ENCODE measurements around the gene SORBS1.
"Not testable (repeated sequence)": the region's sequence is repeated elsewhere in the genome, so short reads cannot be mapped to it uniquely, and the experiment has no call there.

Gene SORBS1

GRCh38 chr10:95469676-95470075 is 91.5 kb downstream of the SORBS1 start:
- Histone ChIP-seq H3K9me3 (ENCODE audit: control insufficient read depth, insufficient read depth, low read length) (no peaks in the 10 kb centered on the region), H3K4me1 (ENCODE audit: insufficient read depth, low read length) (peaks cover 35% of the 10 kb centered on the region), H3K9ac (ENCODE audit: low read depth, low read length) (no peak overlapping the region), H3K36me3 (ENCODE audit: insufficient read depth, low read length) (no peaks in the 10 kb centered on the region)

DNA sequence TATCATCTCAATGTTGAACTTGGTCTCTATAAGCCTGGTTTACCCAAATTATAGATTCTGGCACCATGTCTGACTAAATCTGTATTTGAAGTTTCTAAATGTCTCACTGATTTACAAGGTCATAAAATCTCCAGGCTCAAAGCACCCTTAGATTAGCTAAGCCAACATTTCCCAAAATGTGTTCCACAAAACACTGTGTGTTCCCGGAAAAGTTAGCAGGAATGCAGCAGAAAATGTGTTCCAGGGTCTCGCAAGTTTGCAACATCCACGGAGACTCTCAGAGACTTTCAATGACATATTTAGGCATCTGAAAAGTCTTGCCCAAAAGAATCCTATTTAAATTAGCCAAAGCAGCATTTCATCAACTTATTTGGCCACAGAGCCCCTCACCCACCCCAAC is 91.9 kb downstream of the SORBS1 start:
- Histone ChIP-seq H3K36me3 (ENCODE audit: insufficient read depth, low read length) (no peaks in the 10 kb centered on the region), H3K9me3 (ENCODE audit: control insufficient read depth, insufficient read depth, low read length) (no peaks in the 10 kb centered on the region), H3K4me1 (ENCODE audit: insufficient read depth, low read length) (peaks cover 30% of the 10 kb centered on the region), H3K9ac (ENCODE audit: low read depth, low read length) (no peak overlapping the region)

GRCh38 chr10:95467642-95468041 is 93.5 kb downstream of the SORBS1 start:
- H3K9ac ChIP-seq (ENCODE audit: low read depth, low read length); H3K9me3 ChIP-seq (ENCODE audit: control insufficient read depth, insufficient read depth, low read length); H3K36me3 ChIP-seq (ENCODE audit: insufficient read depth, low read length): not testable (repeated sequence)
- peaks cover 32% of the 10 kb centered on the region for H3K4me1 ChIP-seq (ENCODE audit: insufficient read depth, low read length)

- no peaks in the 10 kb centered on the region for H3K36me3 ChIP-seq (ENCODE audit: insufficient read depth, low read length)
- no peak overlapping the region; the same call in 1 of the 2 replicates for H3K9ac ChIP-seq (ENCODE audit: low read depth, low read length)
- no peaks in the 10 kb centered on the region for H3K9me3 ChIP-seq (ENCODE audit: control insufficient read depth, insufficient read depth, low read length)
- peaks cover 32% of the 10 kb centered on the region for H3K4me1 ChIP-seq (ENCODE audit: insufficient read depth, low read length)
Observed at GRCh38 chr10:95467162-95467599, 94.0 kb downstream of the SORBS1 start.

- Histone ChIP-seq H3K4me1 (ENCODE audit: insufficient read depth, low read length) (peaks cover 35% of the 10 kb centered on the region), H3K36me3 (ENCODE audit: insufficient read depth, low read length) (no peaks in the 10 kb centered on the region), H3K9me3 (ENCODE audit: control insufficient read depth, insufficient read depth, low read length) (no peaks in the 10 kb centered on the region), H3K9ac (ENCODE audit: low read depth, low read length) (no peak overlapping the region)
Observed at GRCh38 chr10:95466436-95466835, 94.7 kb downstream of the SORBS1 start.

DNA sequence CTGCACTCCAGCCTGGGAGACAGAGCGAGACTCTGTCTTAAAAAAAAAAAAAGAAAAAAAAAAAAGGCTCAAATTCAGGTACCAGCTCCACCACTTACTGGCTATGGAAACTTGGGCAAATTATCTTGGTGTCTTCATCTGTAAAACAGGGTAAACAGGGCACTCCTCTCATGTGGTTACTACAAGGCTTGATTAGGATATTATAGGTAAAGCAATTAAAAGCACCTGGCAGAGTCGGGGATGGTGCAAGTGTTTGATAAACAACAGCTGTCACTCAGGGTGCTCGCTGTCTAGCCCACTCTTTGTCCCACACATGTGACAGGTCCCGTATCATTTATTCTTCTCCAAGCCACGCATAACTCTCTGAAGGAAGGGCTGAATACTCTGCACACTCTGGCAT is 96.9 kb downstream of the SORBS1 start:
- no peaks in the 10 kb centered on the region; the same call in 1 of the 2 replicates for H3K36me3 ChIP-seq (ENCODE audit: insufficient read depth, low read length)
- H3K4me1 ChIP-seq (ENCODE audit: insufficient read depth, low read length), result peaks cover 31% of the 10 kb centered on the region
- no peaks in the 10 kb centered on the region for H3K9me3 ChIP-seq (ENCODE audit: control insufficient read depth, insufficient read depth, low read length)
- no peak overlapping the region for H3K9ac ChIP-seq (ENCODE audit: low read depth, low read length)

GRCh38 chr10:95462740-95463667 is 98.2 kb downstream of the SORBS1 start:
- Histone ChIP-seq H3K4me1 (ENCODE audit: insufficient read depth, low read length) (peaks cover 31% of the 10 kb centered on the region), H3K9me3 (ENCODE audit: control insufficient read depth, insufficient read depth, low read length) (no peaks in the 10 kb centered on the region), H3K36me3 (ENCODE audit: insufficient read depth, low read length) (no peaks in the 10 kb centered on the region; the same call in 1 of the 2 replicates), H3K9ac (ENCODE audit: low read depth, low read length) (no peak overlapping the region)

DNA sequence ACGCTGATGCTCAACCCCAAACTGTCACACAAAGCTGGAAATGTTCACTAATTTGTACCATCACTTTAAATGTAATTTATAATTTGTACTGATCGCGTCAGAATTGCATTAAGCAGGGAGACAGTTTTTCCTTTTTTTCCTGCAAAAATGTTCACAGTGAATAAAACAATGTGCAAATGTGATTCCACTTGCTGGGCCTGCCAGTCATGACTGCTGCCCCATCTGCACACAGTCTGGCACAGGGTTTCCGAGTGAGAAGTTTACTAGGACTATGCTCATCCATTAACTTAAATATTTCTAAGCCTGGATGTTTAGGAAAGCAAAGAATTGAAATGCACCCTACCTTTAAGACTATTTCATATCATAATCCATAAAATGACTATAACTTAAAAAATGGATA is 99.6 kb downstream of the SORBS1 start:
- peaks cover 23% of the 10 kb centered on the region for H3K4me1 ChIP-seq (ENCODE audit: insufficient read depth, low read length)
- no peak overlapping the region for H3K9ac ChIP-seq (ENCODE audit: low read depth, low read length)
- H3K36me3 ChIP-seq (ENCODE audit: insufficient read depth, low read length), result no peaks in the 10 kb centered on the region; the same call in 1 of the 2 replicates
- no peaks in the 10 kb centered on the region for H3K9me3 ChIP-seq (ENCODE audit: control insufficient read depth, insufficient read depth, low read length)

DNA sequence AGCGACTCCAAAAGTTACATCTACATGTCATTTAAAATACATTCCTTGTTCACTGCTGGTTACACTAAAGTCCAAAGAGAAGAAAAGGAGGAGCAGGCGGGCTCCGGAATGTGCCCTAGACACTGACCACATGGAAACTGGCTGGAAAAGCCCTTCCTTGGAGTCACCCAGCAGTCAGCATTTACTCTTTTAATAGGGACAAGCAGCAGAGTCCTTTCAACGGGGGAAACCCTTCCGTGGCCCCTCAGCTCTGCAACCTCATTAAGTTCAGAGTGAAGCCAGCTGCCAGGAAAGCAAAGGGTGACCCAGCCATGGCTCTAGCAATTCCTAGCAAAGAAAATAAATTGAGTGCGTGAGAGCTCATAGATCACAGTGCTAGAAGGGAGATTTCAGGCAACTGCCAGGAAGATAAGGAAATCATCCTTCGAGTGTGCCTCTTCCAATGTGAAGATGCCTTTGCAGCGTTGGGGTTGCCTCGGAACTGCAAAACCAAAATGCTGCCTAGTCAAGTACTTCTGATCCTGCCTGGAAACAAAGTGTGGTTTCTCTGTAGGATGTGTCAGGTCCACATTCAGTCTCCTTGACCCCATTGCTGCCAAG is 101.6 kb downstream of the SORBS1 start:
- H3K9me3 ChIP-seq (ENCODE audit: control insufficient read depth, insufficient read depth, low read length), result no peaks in the 10 kb centered on the region
- no peak overlapping the region for H3K9ac ChIP-seq (ENCODE audit: low read depth, low read length)
- no peaks in the 10 kb centered on the region; the same call in 1 of the 2 replicates for H3K36me3 ChIP-seq (ENCODE audit: insufficient read depth, low read length)
- H3K4me1 ChIP-seq (ENCODE audit: insufficient read depth, low read length), result peaks cover 22% of the 10 kb centered on the region

DNA sequence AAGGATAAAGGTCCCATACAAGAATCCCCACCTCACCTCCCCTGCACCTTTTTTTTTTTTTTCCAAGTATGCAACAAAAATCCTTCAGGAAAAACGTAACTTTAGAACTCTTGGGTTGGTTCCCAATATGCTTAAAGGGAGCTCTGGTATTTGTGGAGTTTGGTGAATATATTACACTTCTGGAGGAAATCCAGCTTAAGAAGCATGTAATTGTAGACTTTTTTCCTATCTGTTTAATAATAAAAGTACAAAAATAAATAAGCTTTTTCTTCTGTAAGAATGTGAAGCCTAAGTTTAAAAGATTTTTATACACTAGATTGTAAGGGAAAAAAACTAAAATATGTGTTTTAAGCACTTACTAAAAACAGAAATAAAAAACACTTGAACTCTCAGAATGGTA is 102.3 kb downstream of the SORBS1 start:
- Histone ChIP-seq H3K9me3 (ENCODE audit: control insufficient read depth, insufficient read depth, low read length) (no peaks in the 10 kb centered on the region), H3K4me1 (ENCODE audit: insufficient read depth, low read length) (peaks cover 22% of the 10 kb centered on the region), H3K9ac (ENCODE audit: low read depth, low read length) (no peak overlapping the region), H3K36me3 (ENCODE audit: insufficient read depth, low read length) (no peaks in the 10 kb centered on the region; the same call in 1 of the 2 replicates)

DNA sequence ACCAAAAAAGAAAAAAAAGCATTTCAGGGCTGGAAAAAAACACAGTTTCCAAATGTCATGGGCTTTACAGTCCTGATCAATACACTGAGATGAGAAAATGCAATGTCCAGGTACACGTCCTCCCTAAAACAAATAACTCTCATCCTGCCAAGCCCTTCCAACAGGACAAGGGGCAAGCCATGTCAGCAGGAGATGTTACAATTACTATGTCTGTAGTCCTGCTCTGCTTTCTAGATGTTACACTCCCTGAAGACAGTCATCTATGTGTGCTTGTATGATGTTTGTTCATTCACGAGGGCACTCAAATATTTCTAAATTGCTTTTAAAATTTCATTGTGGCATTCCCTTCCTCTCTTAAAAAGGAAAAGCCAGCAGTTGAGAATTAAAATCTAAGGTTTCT is 103.2 kb downstream of the SORBS1 start:
- Histone ChIP-seq H3K9me3 (ENCODE audit: control insufficient read depth, insufficient read depth, low read length) (no peaks in the 10 kb centered on the region), H3K9ac (ENCODE audit: low read depth, low read length) (no peak overlapping the region), H3K4me1 (ENCODE audit: insufficient read depth, low read length) (peaks cover 21% of the 10 kb centered on the region), H3K36me3 (ENCODE audit: insufficient read depth, low read length) (no peaks in the 10 kb centered on the region; the same call in 1 of the 2 replicates)

DNA sequence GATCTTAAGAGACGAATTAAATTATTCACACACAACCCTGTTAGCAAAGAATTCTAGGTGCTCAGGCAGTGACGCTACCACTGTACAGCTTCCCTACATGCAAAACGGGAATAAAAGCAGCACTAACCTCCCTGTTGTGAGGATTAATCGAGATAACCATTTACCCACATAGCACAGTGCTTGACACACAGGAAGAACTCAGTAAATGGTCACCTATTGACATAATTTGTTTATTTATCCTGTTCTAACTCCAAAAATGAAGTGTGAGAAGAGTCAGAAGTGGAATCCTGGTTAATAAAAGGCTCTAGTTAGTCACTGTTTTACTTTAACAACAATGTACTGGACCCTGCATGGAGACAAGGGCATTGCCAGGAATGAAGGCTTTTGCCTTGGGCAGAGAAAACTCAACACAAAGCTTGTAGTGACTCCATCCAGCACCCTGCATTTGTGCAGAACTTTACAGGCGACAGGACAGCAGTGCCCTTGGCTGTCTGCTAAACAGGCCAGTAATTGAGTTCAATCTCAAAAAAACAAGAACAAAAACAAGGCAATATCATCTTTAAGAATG is 103.8 kb downstream of the SORBS1 start:
- H3K9ac ChIP-seq (ENCODE audit: low read depth, low read length), result no peak overlapping the region
- H3K4me1 ChIP-seq (ENCODE audit: insufficient read depth, low read length), result peaks cover 18% of the 10 kb centered on the region
- H3K9me3 ChIP-seq (ENCODE audit: control insufficient read depth, insufficient read depth, low read length), result no peaks in the 10 kb centered on the region
- no peaks in the 10 kb centered on the region; the same call in 1 of the 2 replicates for H3K36me3 ChIP-seq (ENCODE audit: insufficient read depth, low read length)

GRCh38 chr10:95456516-95456915 is 104.7 kb downstream of the SORBS1 start:
- no peaks in the 10 kb centered on the region for H3K9me3 ChIP-seq (ENCODE audit: control insufficient read depth, insufficient read depth, low read length)
- H3K9ac ChIP-seq (ENCODE audit: low read depth, low read length), result no peak overlapping the region
- peaks cover 15% of the 10 kb centered on the region for H3K4me1 ChIP-seq (ENCODE audit: insufficient read depth, low read length)
- no peaks in the 10 kb centered on the region; the same call in 1 of the 2 replicates for H3K36me3 ChIP-seq (ENCODE audit: insufficient read depth, low read length)

DNA sequence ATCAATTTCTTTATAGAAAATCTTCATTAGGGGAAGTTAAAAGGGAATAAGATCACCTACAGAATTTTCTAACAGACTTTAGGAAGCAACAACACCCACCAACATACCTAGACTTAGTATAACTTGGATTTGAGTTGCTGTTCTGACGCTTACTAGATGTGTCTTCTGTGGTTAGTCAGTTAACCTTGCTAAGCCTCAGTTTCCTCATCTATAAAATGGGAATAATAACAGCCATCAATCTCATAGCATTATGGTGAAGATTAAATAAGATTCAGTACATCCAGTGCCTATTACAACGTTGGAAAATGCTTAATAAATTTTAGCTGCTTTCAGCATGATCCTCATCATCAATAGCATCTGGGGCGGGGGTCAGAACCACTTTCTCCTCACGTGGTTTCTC is 106.2 kb downstream of the SORBS1 start:
- no peaks in the 10 kb centered on the region for H3K9me3 ChIP-seq (ENCODE audit: control insufficient read depth, insufficient read depth, low read length)
- H3K9ac ChIP-seq (ENCODE audit: low read depth, low read length), result no peak overlapping the region
- H3K36me3 ChIP-seq (ENCODE audit: insufficient read depth, low read length), result no peaks in the 10 kb centered on the region; the same call in 1 of the 2 replicates
- peaks cover 9% of the 10 kb centered on the region for H3K4me1 ChIP-seq (ENCODE audit: insufficient read depth, low read length)

All from ES-I3 (cell line).